AML-193 (cell line): ENCODE measurements around the gene RABL3.
"Not testable (repeated sequence)": the region's sequence is repeated elsewhere in the genome, so short reads cannot be mapped to it uniquely, and the experiment has no call there.

ENCODE experiments used
- DNase-seq, 2 experiments: peaks; one replicate each; lab custom pipeline; 2025; lab: John Stamatoyannopoulos, UW

Gene RABL3

GRCh38 chr3:120645083-120645845 lies 97.1 kb downstream of the RABL3 start:
- DNase-seq = no peak

GRCh38 chr3:120642368-120642948 lies 99.9 kb downstream of the RABL3 start:
- DNase-seq = peak; percentile 82 to 84

- no peak for DNase-seq
These were observed 100.5 kb downstream of the RABL3 start for GRCh38 chr3:120641696-120642246.

GRCh38 chr3:120640231-120640630 lies 102.1 kb downstream of the RABL3 start:
- DNase-seq = no peak

GRCh38 chr3:120638820-120639219 lies 103.5 kb downstream of the RABL3 start:
- DNase-seq = not testable (repeated sequence)

- peak in 1 of 2 experiments; percentile 27 for DNase-seq
These were observed 104.3 kb downstream of the RABL3 start for GRCh38 chr3:120637851-120638559.

- no peak for DNase-seq
These were observed 105.4 kb downstream of the RABL3 start for GRCh38 chr3:120636795-120637401.
